Measurements from ENCODE around the gene OR10J1. TPM values are rescaled to one million over a fixed set of nuclear protein-coding genes. Genes with fewer than 3 reads are reported as not detected.
"Not testable (repeated sequence)": the region's sequence is repeated elsewhere in the genome, so short reads cannot be mapped to it uniquely, and the experiment has no call there.

Gene OR10J1
- total RNA-seq: not detected

DNA sequence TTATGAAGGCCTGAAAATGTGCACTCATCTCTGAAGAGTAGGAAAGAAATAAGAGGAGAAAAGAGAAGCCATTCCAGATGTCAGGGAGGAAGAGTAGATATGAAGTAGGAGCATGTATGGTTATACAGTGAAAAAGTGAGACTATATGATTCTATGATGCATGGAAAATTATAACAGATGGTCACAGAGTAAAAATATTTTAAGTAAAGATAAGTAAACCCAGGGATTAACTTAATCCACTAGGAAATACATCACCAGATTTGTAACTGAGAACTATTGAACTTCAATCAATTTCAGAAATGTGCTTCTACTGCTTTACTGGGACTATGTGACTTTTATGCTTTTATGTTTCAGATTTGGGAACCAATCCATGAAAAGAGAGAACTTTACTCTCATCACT is at the start of gene OR10J1:
TSS of gene OR10J1 (plus strand) at position 301 of the 400 bp plus-strand sequence. CDS start at position 371, 70 bp downstream.
- FAIRE-seq: no peak
- no peak for DNase-seq (ENCODE audit: low spot score in 2 of 2)

GRCh38 chr1:159406821-159407220 is 32.7 kb upstream of the OR10J1 start:
- FAIRE-seq: no peak
- DNase-seq (ENCODE audit: low spot score in 2 of 2): no peak

DNA sequence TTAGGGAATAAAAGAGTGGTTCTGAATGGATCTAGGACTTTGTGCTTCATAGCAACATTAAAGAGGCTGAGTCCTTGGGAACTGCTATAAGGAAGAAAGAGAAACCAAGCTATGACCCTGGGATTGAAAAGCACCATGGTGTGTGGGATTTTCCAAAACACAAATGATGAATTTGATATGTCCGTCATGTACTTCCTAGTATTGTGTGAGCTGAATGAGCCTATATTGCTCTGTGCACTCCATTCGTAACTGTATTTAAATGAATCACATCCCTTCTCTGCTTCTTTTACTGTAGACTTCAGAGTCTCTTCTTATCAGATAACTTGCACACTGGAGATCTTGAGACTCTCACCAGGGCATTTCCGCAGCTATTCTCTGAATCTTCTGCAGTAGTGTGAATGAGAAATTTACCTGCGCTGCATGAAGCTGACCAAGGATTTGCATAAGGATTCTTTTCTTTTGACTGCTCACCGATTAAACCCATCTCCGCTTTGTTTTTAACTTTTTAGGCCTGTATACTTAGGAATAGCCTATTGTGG is 30.6 kb upstream of the OR10J1 start:
- DNase-seq (ENCODE audit: low spot score in 2 of 2) (no peak), FAIRE-seq (no peak)

DNA sequence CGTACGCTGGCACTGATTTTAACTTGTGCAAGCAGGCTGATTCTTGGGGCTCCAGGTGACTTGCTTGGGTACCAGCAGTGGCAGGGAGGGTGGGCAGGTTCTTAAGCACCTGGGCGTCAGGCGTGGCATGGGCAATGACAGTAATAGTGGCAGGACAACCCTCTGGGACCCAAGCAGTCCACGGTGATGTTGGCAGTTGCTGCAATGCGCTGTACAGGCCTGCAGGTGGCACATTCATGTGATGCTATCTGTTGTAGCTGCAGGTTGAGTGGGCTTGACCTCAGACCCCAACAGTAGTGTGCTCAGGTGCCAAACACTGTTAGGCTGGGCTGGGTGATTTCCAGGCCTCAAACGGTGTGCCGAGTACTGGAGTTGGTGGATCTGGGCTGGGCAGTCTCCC is 17.7 kb upstream of the OR10J1 start:
- FAIRE-seq: no peak
- DNase-seq (ENCODE audit: low spot score in 2 of 2): no peak

GRCh38 chr1:159428536-159428935 is 11.0 kb upstream of the OR10J1 start:
- DNase-seq (ENCODE audit: low spot score in 2 of 2) (no peak), FAIRE-seq (no peak)

DNA sequence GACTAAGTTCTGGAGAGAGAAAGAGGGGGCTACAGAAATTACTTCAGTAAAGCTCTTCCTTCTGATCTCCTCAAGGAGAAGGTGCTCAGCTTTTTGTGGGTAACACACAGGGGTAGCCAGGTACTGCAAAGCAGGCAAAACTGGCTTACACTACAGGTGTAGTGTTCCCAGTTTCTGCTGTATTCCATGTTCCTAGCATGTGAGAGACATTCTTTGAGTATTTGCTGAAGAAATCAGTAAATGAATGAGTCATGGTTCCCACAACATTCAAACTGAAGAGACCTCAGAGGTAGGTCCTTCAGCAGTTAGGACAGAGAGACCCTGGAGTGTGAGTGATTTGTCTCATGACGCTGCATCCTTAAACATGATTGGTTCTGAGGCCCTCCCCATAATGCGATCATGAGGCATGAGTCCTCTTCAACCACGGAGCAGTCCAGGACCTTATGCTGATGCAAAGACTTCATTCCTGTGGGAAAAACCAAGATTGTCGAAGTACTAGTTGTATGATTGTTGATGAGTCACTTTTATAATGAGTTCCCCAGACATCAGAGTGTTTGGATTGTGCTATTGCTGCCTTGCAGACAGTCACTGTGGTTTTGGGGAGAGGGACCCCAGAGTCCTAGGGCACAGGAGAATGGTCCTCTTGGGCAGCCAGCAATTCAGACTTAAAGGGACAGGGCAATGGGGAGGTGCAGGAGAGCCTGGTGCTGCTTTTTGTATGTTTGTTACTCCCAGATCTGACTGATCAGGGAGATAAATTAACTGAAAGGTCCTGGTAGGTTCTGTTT is 10.3 kb upstream of the OR10J1 start:
- no peak for FAIRE-seq

GRCh38 chr1:159430985-159431384 is 8.5 kb upstream of the OR10J1 start:
- FAIRE-seq (no peak), DNase-seq (ENCODE audit: low spot score in 2 of 2) (no peak)

More for the DNA sequence above, 10.3 kb upstream of the OR10J1 start:
- no peak for DNase-seq (ENCODE audit: low spot score in 2 of 2)

DNA sequence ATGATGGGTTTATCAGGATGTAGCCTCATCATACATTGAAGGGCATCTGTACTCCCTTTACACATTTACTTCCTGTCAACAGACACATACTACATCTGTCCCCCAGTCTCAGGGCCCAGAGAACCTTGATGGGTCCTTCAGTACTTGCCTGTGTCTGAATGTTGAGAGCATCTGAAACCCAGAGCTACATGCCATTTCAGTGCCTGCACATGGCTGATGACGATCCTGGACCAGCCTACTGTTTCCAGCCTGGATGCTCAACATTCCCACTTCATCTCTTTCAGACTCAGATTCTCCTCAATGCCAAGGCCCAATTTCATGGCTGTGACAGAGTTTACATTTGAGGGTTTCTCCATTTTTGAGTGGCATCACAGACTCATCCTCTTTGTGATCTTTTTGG is 7.6 kb upstream of the OR10J1 start, which contains the start of gene OR10J4:
TSS of gene OR10J4 (plus strand) at position 301 of the 400 bp plus-strand sequence.
- no peak for FAIRE-seq
- DNase-seq (ENCODE audit: low spot score in 2 of 2): no peak

- DNase-seq (ENCODE audit: low spot score in 2 of 2): no peak
- FAIRE-seq: no peak
Observed at GRCh38 chr1:159436469-159436868, 3.1 kb upstream of the OR10J1 start.

- FAIRE-seq: no peak
- no peak for DNase-seq (ENCODE audit: low spot score in 2 of 2)
Observed at GRCh38 chr1:159441360-159441759, 1.8 kb downstream of the OR10J1 start.

GRCh38 chr1:159442428-159442827 is 2.9 kb downstream of the OR10J1 start:
- FAIRE-seq: no peak
- no peak for DNase-seq (ENCODE audit: low spot score in 2 of 2)

DNA sequence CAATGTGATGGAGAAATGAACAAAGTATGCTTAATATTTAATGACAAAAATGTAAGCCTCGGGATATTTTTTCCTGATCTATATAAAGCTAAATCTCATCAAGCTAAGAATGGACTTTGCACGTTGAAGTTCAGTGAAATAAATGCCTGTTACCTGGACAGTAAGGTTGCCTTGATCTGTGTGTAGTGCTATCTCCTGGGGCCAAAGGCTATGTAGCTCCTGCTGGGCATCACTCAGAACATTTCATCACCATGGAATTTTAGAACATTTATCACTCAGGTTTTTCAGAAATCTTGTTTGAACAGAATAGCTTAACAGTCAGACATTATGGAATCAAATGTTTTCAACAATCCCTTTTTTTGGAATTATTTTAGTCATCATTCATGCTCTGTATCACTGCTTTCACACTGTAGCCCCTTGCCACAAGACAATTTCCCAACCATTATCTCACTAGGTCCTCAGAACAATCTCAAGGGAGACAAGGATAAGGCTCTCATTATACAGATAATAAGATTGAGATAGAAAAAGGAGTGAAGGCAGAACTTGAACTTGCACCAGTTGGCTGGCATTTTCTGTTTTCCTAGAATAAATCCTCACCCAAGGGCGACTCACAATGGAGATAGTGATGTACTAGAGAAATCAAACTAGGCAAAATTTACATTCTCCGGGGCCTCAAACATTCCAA is 3.7 kb downstream of the OR10J1 start:
- DNase-seq (ENCODE audit: low spot score in 2 of 2) (no peak), FAIRE-seq (no peak)

DNA sequence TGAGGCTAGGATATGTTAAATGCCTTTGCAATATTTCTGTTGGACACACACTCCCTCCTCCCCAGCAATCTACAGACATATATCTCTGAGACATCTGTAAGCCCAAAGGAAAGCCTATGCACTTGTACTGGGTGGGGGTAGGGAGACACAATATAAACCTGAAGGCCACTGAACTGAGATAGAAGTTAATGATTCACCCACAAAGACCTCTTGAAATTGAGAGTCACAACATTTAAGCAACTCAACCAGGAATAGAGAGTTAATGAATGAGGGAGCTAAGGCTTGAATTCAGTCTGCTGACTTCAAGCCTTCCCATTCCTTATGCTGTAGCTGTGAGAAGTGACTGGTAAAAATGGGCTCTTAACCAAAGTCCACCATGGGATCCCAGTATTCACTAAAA is 5.0 kb downstream of the OR10J1 start:
- FAIRE-seq (no peak), DNase-seq (ENCODE audit: low spot score in 2 of 2) (no peak)

GRCh38 chr1:159448181-159448580 is 8.7 kb downstream of the OR10J1 start:
- DNase-seq (ENCODE audit: low spot score in 2 of 2) (no peak), FAIRE-seq (no peak)

- not testable (repeated sequence) for DNase-seq (ENCODE audit: low spot score in 2 of 2); FAIRE-seq
Observed at GRCh38 chr1:159449605-159450004, 10.1 kb downstream of the OR10J1 start.

- DNase-seq (ENCODE audit: low spot score in 2 of 2) (no peak), FAIRE-seq (no peak)
Observed at GRCh38 chr1:159459551-159459950, 20.0 kb downstream of the OR10J1 start.

DNA sequence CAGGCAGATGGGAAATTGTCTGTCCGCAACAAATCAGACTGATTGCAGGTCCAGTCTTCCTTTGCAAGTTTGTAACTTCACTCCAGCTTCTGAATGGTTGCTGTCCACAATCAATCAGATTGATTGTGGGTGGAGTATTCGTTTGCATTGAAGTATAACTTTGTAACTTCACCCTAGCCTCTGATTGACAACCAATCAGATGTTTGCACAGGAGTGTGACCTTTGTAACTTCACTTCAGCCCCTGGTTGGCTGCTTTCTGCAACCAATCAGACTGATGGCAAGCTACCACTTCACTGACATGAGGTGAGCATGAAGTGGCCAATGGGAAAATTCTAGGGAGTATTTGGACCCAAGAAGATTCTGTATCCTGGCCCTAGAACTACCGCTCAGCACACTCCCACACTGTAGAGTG is 25.7 kb downstream of the OR10J1 start:
- FAIRE-seq (no peak), DNase-seq (ENCODE audit: low spot score in 2 of 2) (no peak)

DNA sequence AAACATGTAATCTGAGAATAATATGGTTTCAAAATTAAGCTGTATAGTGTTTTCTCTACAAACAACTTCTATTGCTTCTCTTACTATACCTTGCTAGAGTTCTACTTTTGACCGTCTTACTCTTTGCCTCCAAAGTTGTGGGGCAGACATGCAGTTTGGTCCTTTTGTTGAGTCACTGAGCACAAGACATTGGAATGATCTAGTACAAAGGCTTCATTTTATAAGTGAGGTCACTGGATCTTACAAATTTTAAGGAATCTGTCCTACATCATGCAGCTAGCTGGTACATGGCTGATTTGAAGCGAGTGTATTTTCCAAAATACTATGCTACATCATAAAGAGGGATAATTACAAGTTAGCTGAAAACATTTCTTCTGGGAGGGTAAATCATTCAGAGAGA is 28.8 kb downstream of the OR10J1 start:
- FAIRE-seq: no peak
- DNase-seq (ENCODE audit: low spot score in 2 of 2): no peak

DNA sequence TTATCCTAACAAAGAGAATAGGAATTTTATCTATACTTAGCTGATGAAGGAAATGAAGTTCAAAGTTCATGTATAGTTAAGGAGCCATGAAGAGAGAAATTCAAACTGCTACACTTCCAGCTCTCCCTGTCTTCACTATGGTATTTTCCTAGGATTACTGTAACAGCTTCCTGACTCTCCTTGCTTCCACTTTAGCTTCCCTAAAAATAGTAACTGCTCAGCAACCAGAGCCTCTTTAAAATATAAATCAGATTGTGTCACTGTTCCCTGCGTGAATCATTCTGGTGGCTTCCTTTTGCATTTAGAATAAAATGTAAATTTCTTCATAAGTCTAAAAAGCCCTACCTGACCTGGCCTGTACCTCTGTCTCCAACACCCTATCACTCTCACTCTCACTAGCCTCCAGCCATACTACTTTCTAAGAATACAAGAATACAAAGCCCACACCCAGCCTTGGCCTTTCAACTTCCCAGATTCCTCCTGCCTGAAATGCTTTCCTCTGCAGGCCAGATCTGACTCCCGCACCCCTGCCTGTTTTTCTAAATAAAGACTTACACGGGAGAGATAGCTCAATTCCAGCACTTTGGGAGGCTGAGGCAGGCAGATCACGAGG is 30.5 kb downstream of the OR10J1 start:
- no peak for FAIRE-seq

DNA sequence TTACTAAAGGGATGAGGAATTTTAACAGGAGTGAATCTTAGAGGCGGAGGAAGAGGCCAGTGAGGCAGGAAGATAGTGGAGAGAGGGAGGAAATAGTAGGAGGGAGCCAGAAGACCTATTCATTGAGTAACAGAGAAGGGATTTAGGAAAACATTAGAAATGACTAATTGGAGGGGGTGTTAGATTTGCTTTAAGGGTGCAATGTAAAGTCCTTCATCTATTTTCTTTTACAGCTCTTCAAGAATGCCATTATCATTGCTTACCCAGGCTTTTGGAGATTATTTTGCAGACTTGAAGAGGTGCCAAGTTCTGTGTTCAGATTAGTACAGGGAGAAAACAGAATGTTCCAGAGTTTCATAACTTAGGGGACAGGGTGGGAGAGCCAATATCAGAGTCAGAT is 33.8 kb downstream of the OR10J1 start:
- no peak for FAIRE-seq
- DNase-seq (ENCODE audit: low spot score in 2 of 2): no peak

More for the DNA sequence above, 30.5 kb downstream of the OR10J1 start:
- no peak for DNase-seq (ENCODE audit: low spot score in 2 of 2)

- no peak for FAIRE-seq
- no peak for DNase-seq (ENCODE audit: low spot score in 2 of 2)
Observed at GRCh38 chr1:159474926-159475325, 35.4 kb downstream of the OR10J1 start.

All from frontal cortex (tissue), 4 donors.